GM23248 (cell line): ENCODE results near the gene PDIA6. TPM values are rescaled to one million over a fixed set of nuclear protein-coding genes. Genes with fewer than 3 reads are reported as not detected.

Source experiments
- DNase-seq: peaks from one replicate; pipeline ENCODE4 v3.0.0-alpha.2; 2015
- H2AFZ ChIP-seq: fragments of 200-600 bp; sonication (generic); 2 replicates; pipeline ENCODE4 v1.6.1; 2016; ENCODE audit warnings: antibody characterized with exemption
- H3F3A ChIP-seq: fragments of 200-600 bp; sonication (generic); 2 replicates; pipeline ENCODE4 v1.6.1; 2016; ENCODE audit warnings: mild to moderate bottlenecking, antibody characterized with exemption, mixed run types; ENCODE audit not compliant: insufficient read depth
- H3K27ac ChIP-seq: fragments of 200-600 bp; sonication (generic); 2 replicates; pipeline ENCODE4 v1.5.1; 2016; ENCODE audit warnings: mild to moderate bottlenecking
- H3K27me3 ChIP-seq: fragments of 200-600 bp; sonication (generic); replicated peaks from 2 replicates; pipeline ENCODE4 v1.6.1; 2016; ENCODE audit warnings: mild to moderate bottlenecking; ENCODE audit not compliant: insufficient read depth
- H3K36me3 ChIP-seq: fragments of 200-600 bp; sonication (generic); 2 replicates; pipeline ENCODE4 v1.6.1; 2016; ENCODE audit warnings: low read depth, mild to moderate bottlenecking
- H3K4me1 ChIP-seq: fragments of 200-600 bp; sonication (generic); 2 replicates; pipeline ENCODE4 v1.6.1; 2016; ENCODE audit warnings: mild to moderate bottlenecking; ENCODE audit not compliant: insufficient read depth
- H3K4me2 ChIP-seq: fragments of 200-600 bp; sonication (generic); one replicate; pipeline ENCODE4 v1.6.1; 2016; ENCODE audit warnings: mild to moderate bottlenecking; ENCODE audit not compliant: unreplicated experiment
- H3K4me3 ChIP-seq: fragments of 200-600 bp; sonication (generic); 2 replicates; pipeline ENCODE4 v1.5.1; 2016; ENCODE audit warnings: mild to moderate bottlenecking
- H3K79me2 ChIP-seq: fragments of 200-600 bp; sonication (generic); 2 replicates; pipeline ENCODE4 v1.6.1; 2016; ENCODE audit warnings: mild to moderate bottlenecking; ENCODE audit not compliant: insufficient read depth
- H3K9ac ChIP-seq: fragments of 200-600 bp; sonication (generic); 2 replicates; pipeline ENCODE4 v1.6.1; 2016; ENCODE audit warnings: mild to moderate bottlenecking
- H3K9me2 ChIP-seq: fragments of 200-600 bp; sonication (generic); 2 replicates; pipeline ENCODE4 v1.6.1; 2016; ENCODE audit warnings: mixed run types, mild to moderate bottlenecking, moderate library complexity; ENCODE audit not compliant: insufficient read depth
- H3K9me3 ChIP-seq: fragments of 200-600 bp; sonication (generic); one replicate; pipeline ENCODE4 v1.6.1; 2017; ENCODE audit warnings: low read depth
- H4K20me1 ChIP-seq: fragments of 200-600 bp; sonication (generic); 2 replicates; pipeline ENCODE4 v1.6.0; 2016; ENCODE audit not compliant: insufficient read depth
- EZH2 ChIP-seq: fragments of 200-600 bp; sonication (generic); IDR thresholded peaks from 2 replicates; pipeline ENCODE4 v1.6.1; 2018; ENCODE audit warnings: antibody characterized with exemption, mild to moderate bottlenecking; ENCODE audit not compliant: insufficient read depth, poor library complexity, severe bottlenecking
- EZH2phosphoT487 ChIP-seq: fragments of 200-600 bp; sonication (generic); IDR thresholded peaks from 2 replicates; pipeline ENCODE4 v1.6.1; 2018; ENCODE audit warnings: antibody characterized with exemption, moderate library complexity, mild to moderate bottlenecking, low read depth; ENCODE audit not compliant: insufficient read depth
- WGBS, 2 experiments: methylation state at CpG; one replicate each; pipeline ENCODE4 v1.1.6; 2015 to 2017; ENCODE audit warnings: low lambda C conversion rate in 2 of 2, low coverage in 1 of 2; ENCODE audit errors: missing lambda C conversion rate in 2 of 2; 5-methylcytosine and 5-hydroxymethylcytosine counted together
- in situ Hi-C: fragments of 300-500 bp; cut with MboI; formaldehyde crosslinking; loops from 2 replicates; pipeline ENCODE4 v1.15.0; 2020
- polyA plus RNA-seq: library from polyadenylated mRNA; unstranded; fragments of >200 nt; fragmentation: Nextera tagmentation; extraction: Ambion mirVana; gene quantifications from 2 replicates; pipeline ENCODE4 v1.2.1, GENCODE V29; 2016
- total RNA-seq: library from RNA; depleted of rRNA; stranded (reverse); fragments of >200 nt; shearing (Covaris generic); gene quantifications from 2 replicates; pipeline ENCODE4 v1.2.3, GENCODE V29; 2014

Gene PDIA6
- total and polyA plus RNA-seq, 2 experiments from 2014 or later: 363 to 502 TPM

GRCh38 chr2:10831400-10831985, 18.9 kb upstream of the PDIA6 start:
- Histone ChIP-seq H3K9ac (no peak overlapping the region), H3K4me3 (no peak overlapping the region), H3K4me2 (no peak overlapping the region), H3K36me3 (no peaks in the 10 kb centered on the region), H2AFZ (no peak overlapping the region), H3K27ac (no peak overlapping the region), H3K9me2 (no peaks in the 10 kb centered on the region), H3K27me3 (peaks cover 46% of the 10 kb centered on the region), H3K4me1 (no peaks in the 10 kb centered on the region), H3K79me2 (no peaks in the 10 kb centered on the region), H4K20me1 (no peaks in the 10 kb centered on the region), H3K9me3 (no peaks in the 10 kb centered on the region), H3F3A (no peaks in the 10 kb centered on the region)
- 21 to 28% methylated on average over 16 of the region's 16 CpGs for WGBS, 2 experiments
- in situ Hi-C loops: loop anchor here (10.0 to 25.0 kb wide), 2 partner anchors 606 to 753 kb away; no protein-coding TSS in a partner anchor
- no peak for TF ChIP-seq EZH2
- no peak for TF ChIP-seq EZH2phosphoT487
- DNase-seq: peak; percentile 7

- WGBS, 2 experiments: 52 to 54% methylated on average over 28 to 30 of the region's 30 CpGs
- no peak overlapping the region for H3K4me3 ChIP-seq
- no peaks in the 10 kb centered on the region for H4K20me1 ChIP-seq
- in situ Hi-C loops: loop anchor here (10.0 to 25.0 kb wide), 2 partner anchors 606 to 754 kb away; no protein-coding TSS in a partner anchor
- H3K4me2 ChIP-seq: no peak overlapping the region
- no peak overlapping the region for H3K27ac ChIP-seq
- no peak for DNase-seq
- H3K4me1 ChIP-seq: no peaks in the 10 kb centered on the region
- H3K9me3 ChIP-seq: no peaks in the 10 kb centered on the region
- H3K36me3 ChIP-seq: no peaks in the 10 kb centered on the region
- H2AFZ ChIP-seq: no peak overlapping the region
- H3F3A ChIP-seq: no peaks in the 10 kb centered on the region
- no peak overlapping the region for H3K9ac ChIP-seq
- peaks cover 52% of the 10 kb centered on the region for H3K27me3 ChIP-seq
- no peaks in the 10 kb centered on the region for H3K79me2 ChIP-seq
- no peak for TF ChIP-seq EZH2
- TF ChIP-seq EZH2phosphoT487: no peak
- H3K9me2 ChIP-seq: no peaks in the 10 kb centered on the region
These were observed 18.2 kb upstream of the PDIA6 start for GRCh38 chr2:10830641-10831399.

- Histone ChIP-seq H3K9me3 (no peaks in the 10 kb centered on the region), H4K20me1 (no peaks in the 10 kb centered on the region), H3K4me1 (no peaks in the 10 kb centered on the region), H3F3A (no peaks in the 10 kb centered on the region), H3K36me3 (no peaks in the 10 kb centered on the region), H2AFZ (no peak overlapping the region), H3K79me2 (no peaks in the 10 kb centered on the region), H3K4me3 (no peak overlapping the region), H3K9me2 (no peaks in the 10 kb centered on the region), H3K4me2 (no peak overlapping the region), H3K27ac (no peak overlapping the region), H3K9ac (no peak overlapping the region), H3K27me3 (peaks cover 58% of the 10 kb centered on the region)
- TF ChIP-seq EZH2 (no peak), EZH2phosphoT487 (no peak)
- 60 to 64% methylated on average over 8 of the region's 8 CpGs for WGBS, 2 experiments
- in situ Hi-C loops: loop anchor here (10.0 to 25.0 kb wide), 2 partner anchors 607 to 755 kb away; no protein-coding TSS in a partner anchor
- DNase-seq: no peak
These were observed 17.6 kb upstream of the PDIA6 start for GRCh38 chr2:10830203-10830602.

- Histone ChIP-seq H3K4me3 (no peak overlapping the region), H2AFZ (no peak overlapping the region), H3F3A (no peaks in the 10 kb centered on the region), H3K27ac (no peak overlapping the region), H3K27me3 (peaks cover 65% of the 10 kb centered on the region), H3K79me2 (no peaks in the 10 kb centered on the region), H3K9me2 (no peaks in the 10 kb centered on the region), H3K4me2 (no peak overlapping the region), H4K20me1 (no peaks in the 10 kb centered on the region), H3K9me3 (no peaks in the 10 kb centered on the region), H3K9ac (no peak overlapping the region), H3K4me1 (no peaks in the 10 kb centered on the region), H3K36me3 (no peaks in the 10 kb centered on the region)
- TF ChIP-seq EZH2phosphoT487 (no peak), EZH2 (no peak)
- in situ Hi-C loops: loop anchor here (25.0 kb wide), 1 partner anchor 608 kb away; no protein-coding TSS in a partner anchor
- 44 to 56% methylated on average over 3 of the region's 3 CpGs for WGBS, 2 experiments
- DNase-seq: no peak
These were observed 16.7 kb upstream of the PDIA6 start for GRCh38 chr2:10829299-10829698.
